Occipital lobe (tissue), 3 donors: Measurements from ENCODE around the gene WEE2. TPM values are rescaled to one million over a fixed set of nuclear protein-coding genes. Genes with fewer than 3 reads are reported as not detected.

Experiments used
- DNase-seq: peaks from one replicate; lab custom pipeline; 2025; lab: John Stamatoyannopoulos, UW
- small RNA-seq: library from RNA; depleted of rRNA; stranded (forward); fragments of <200 nt; gene quantifications from one replicate; pipeline ENCODE3, GENCODE V24; 2014
- total RNA-seq: library from RNA; depleted of rRNA; stranded (reverse); fragments of >200 nt; gene quantifications from one replicate; pipeline ENCODE4 v1.2.3, GENCODE V29; 2014

Gene WEE2
- total RNA-seq, 1 donor from 2014 or later, result 0.16 TPM

- no peak for DNase-seq
Observed at GRCh38 chr7:141776374-141776773, 68.2 kb downstream of the WEE2 start, which contains the start of gene TAS2R4. Gene TAS2R4, plus strand, starts transcription at chr7:141776674. Its CDS starts 1,815 bp downstream, at chr7:141778489.

Small RNA genes lying within 50 kb of the gene (small RNA-seq; reads per million reads assigned to genes)
- not detected for gene RNU1-82P

Other genes starting within 250 kb of the WEE2 start
- 45.2 TPM for gene AGK, start 156.9 kb upstream of the WEE2 start, total RNA-seq
- gene DENND11, start 6.2 kb upstream of the WEE2 start, total RNA-seq, result 47.7 TPM
- 79.9 TPM for gene SSBP1, start 30.0 kb downstream of the WEE2 start, total RNA-seq
- 2.5 TPM for gene TAS2R3, start 55.7 kb downstream of the WEE2 start, total RNA-seq
- 4.5 TPM for gene TAS2R4, start 68.3 kb downstream of the WEE2 start, total RNA-seq
- gene TAS2R5, start 81.9 kb downstream of the WEE2 start, total RNA-seq, result 3.4 TPM
- not detected for gene PRSS37, start 133.1 kb downstream of the WEE2 start, total RNA-seq
- 0.31 TPM for gene OR9A4, start 208.0 kb downstream of the WEE2 start, total RNA-seq
- not detected for gene CLEC5A, start 238.6 kb downstream of the WEE2 start, total RNA-seq